GM21723 (cell line): ENCODE measurements around the gene CYP17A1.
"Not testable (repeated sequence)": the region's sequence is repeated elsewhere in the genome, so short reads cannot be mapped to it uniquely, and the experiment has no call there.

ENCODE experiments used
- ATAC-seq: cut with Tn5 transposase; IDR thresholded peaks from one replicate; pipeline ENCODE4 v1.9.1; 2021; ENCODE audit warnings: mild to moderate bottlenecking, moderate library complexity; ENCODE audit not compliant: unreplicated experiment

The CYP17A1 gene

DNA sequence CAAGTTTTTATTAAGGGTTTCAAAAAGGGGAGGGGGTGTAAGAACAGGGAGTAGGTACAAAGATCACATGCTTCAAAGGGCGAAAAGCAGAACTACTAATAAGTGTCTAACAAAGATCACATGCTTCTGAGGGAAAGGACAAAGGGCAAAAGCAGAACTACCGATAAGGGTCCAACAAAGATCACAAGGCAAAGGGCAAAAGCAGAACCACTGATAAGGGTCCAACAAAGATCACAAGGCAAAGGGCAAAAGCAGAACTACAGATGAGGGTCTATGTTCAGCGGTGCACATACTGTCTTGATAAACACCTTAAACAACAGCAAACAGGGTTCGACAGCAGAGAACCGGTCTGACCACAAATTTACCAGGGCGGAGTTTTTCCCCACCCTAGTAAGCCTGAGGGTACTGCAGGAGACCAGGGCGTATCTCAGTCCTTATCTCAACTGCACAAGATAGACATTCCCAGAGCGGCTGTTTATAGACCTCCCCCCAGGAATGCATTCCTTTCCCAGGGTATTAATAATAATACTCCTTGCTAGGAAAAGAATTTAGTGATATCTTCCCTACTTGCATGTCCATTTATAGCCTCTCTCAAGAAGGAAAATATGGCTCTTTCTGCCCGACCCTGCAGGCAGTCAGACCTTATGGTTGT is 1.2 kb upstream of the CYP17A1 start:
- ATAC-seq: not testable (repeated sequence)

GRCh38 chr10:102835007-102835482 is 2.2 kb downstream of the CYP17A1 start:
- no peak for ATAC-seq

DNA sequence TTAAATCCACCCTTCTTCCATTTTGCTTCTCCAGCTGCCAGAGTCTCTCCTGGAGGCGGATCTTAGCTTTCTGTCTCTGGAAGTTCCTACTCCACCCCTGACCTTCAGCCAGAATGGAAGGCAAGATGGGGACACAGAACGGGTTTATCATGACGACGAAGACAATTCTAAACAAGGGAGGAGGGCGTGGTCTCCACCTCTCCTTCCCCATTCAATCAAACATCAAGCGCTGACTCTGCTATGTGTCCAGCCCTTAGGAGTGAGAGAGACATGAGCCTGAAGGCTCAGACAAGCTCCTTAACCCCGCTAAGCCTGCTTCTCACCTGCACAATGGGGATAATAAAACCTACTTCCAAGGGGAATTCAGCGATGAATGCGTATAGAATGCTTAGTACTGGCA is 3.1 kb downstream of the CYP17A1 start:
- no peak for ATAC-seq

DNA sequence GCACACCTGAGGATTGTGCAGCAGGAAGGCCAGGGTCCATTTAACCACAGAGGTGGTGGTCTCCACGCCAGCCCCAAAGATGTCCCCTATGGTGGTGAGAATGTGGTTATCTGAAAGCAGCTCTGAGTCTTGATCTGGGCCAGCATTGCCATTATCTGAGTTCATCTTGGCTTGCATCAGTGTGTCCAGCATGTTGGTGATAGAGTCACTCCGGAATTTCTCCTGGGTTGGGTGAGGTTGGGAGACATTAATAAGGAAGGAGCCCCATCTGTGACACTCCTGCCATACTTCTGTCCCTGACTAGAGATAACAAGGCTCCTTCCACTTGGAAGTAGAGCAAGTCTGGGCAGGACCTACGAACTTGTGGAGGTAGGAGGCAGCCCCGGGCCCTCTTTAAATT is 4.2 kb downstream of the CYP17A1 start:
- no peak for ATAC-seq

DNA sequence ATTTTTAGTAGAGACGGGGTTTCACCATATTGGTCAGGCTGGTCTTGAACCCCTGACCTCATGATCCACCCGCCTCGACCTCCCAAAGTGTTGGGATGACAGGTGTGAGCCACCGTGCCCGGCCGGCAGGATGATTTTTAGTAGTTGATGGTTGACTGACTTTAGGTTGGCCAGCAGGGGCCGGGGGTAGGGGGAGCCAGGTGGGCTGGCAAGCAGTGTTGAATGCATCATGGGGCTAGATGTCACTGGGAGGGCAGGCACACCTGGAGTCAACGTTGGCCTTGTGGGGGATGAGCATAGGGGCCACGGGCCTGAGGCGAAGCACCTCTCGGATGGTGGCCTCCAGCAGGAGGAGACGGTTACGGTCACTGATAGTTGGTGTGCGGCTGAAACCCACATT is 5.0 kb downstream of the CYP17A1 start:
- ATAC-seq: no peak

GRCh38 chr10:102831322-102832071 is 5.7 kb downstream of the CYP17A1 start:
- no peak for ATAC-seq

DNA sequence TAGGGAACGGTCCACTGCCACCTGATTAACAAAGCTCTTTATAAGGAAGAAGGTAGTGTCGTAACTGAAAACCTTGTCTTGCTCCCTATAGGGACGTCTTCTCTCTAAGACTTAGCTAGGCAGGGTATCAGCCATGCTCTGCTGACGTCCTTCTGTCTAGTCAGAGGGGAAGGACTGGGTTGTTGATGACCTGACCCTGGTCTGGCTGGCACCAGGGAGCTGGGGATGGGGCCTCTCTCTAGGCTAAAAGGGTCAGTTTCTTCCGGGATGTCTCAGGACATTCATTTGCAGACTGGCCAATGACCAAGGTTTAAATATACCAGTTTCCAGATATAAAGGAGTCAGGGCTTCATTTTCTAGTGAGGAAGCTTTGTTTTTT is 9.6 kb downstream of the CYP17A1 start:
- ATAC-seq: no peak

DNA sequence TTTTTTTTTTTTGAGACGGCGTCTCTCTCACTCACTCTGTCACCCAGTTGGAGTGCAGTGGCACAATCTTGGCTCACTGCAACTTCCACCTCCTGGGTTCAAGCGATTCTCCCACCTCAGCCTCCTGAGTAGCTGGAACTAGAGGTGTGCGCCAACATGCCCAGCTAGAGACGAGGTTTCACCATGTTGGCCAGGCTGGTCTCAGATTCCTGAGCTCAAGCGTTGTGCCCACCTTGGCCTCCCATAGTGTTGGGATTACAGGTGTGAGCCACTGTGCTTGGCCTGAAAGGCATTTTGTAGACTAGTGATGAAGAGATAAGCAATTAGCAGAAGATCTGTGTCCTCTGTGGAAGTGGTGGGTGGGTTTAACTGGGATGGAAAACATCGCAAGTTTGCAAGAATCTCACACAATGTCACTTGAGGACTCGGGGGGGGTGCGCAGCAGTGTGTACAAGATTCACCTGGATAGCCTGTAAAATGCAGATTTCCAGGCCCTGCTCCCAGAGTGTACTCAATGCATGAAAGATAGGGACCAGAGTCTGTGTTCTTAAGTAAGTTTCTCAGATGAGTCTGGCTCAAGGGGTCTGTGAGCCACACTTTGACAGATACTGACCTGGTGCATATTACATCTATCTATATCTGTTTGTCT is 10.9 kb downstream of the CYP17A1 start:
- ATAC-seq: no peak

DNA sequence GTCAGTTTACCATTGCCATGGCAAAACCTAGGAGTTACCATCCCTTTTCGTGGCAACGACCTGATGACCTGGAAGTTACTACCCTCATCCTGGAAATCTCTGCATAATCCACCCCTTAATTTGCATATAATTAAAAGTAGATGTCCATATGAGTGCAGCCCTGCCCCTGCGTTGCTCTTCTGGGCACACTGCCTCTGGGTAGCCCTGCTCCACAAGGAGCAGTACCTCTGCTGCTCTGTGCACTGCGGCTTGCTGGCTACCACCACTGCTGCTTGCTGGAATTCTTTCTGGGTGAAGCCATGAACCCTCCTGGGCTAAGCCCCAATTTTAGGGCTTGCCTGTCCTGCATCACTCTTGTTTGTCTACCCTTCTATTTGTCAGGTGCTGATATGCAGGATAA is 12.5 kb downstream of the CYP17A1 start:
- ATAC-seq: no peak

GRCh38 chr10:102822222-102822621 is 15.0 kb downstream of the CYP17A1 start:
- ATAC-seq: no peak

- not testable (repeated sequence) for ATAC-seq
Measured at GRCh38 chr10:102820008-102820407, 17.2 kb downstream of the CYP17A1 start.

- ATAC-seq: no peak
Measured at GRCh38 chr10:102819054-102819453, 18.2 kb downstream of the CYP17A1 start.

- no peak for ATAC-seq
Measured at GRCh38 chr10:102817175-102817574, 20.0 kb downstream of the CYP17A1 start.

DNA sequence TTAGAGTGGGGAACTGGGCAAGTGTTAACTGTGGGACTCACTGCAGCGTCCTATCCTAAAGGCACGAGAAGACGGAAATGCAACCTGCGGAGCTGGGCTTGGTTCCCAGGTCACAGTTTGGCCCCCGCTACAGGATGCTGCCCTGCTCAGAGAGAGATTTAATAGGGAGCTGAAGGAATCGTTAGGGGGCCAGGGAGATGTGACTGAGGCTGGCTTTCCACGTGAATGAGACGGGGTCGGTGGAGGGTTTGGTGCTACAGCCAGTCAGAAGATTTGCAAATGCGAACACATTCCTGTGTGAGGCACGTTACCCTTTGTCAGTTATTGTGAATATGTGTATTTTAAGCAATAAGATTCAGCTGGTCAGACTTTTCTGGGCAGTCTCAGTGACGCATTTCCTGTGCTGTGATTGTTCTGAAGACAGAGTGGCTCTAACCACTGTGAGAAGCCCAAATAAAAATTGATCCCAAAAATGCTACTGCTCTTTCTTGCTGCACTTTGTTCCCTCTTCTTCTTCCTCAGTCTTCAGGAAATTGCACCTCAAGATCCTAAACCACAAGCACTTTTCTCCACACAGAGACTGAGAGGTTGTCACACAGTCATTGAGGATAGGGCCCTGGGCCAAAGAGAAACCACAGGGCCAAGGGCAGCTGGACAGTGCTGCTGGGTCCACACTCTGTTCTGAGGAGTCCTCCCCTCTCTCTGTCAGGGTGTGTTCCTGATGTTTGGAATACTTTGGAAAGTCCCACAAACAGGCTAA is 21.2 kb downstream of the CYP17A1 start:
- ATAC-seq: no peak

DNA sequence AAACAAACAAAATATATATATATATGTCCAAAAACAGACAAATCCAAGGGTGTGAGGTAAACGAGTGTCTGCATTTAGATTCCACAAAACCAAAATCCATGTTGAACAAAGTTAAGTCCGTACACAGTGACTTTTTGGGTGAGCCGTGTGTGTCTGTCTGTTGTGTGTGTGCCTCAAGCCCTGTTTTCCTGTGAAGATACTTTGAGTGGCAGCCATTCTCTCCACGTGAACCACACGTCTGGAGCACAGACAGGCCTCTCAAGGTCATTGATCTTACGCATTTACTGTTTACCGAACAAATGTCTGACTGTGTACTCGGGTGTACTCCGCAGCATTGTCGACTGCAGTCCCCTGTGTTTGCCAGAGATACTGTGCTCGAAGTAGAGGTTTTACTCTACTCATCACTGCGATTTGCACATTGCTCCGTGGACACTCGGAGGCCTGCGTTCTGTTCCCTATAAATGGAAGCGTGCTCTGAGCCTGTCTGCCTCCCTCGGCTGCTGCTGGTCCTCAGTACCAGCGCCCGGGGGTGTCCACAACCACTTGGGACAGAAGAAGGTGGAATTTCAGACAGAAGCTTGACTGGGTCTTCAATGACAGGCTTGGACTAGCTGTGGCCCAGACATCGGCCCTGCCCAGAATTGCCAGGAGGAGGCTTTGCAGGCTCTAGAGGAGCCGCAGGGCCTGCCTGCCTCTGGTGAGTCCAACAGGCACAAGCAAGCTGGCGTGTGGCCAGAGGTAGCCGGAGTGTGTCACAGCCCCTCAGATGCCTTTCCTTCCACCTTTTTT is 22.1 kb downstream of the CYP17A1 start:
- no peak for ATAC-seq

- ATAC-seq: no peak
Measured at GRCh38 chr10:102814453-102814871, 22.8 kb downstream of the CYP17A1 start.

- ATAC-seq: no peak
Measured at GRCh38 chr10:102813734-102814452, 23.3 kb downstream of the CYP17A1 start.

- no peak for ATAC-seq
Measured at GRCh38 chr10:102813017-102813541, 24.1 kb downstream of the CYP17A1 start.

- ATAC-seq: no peak
Measured at GRCh38 chr10:102812231-102812876, 24.9 kb downstream of the CYP17A1 start.
